ENCODE results near the gene NME5. TPM values are rescaled to one million over a fixed set of nuclear protein-coding genes. Genes with fewer than 3 reads are reported as not detected.
A peak's percentile ranks its signal among the peaks of the same experiment; 100 is the strongest.

Gene NME5
- total and polyA plus RNA-seq, 9 of the 15 experiments (the other 6 are each of a cell fraction or from before 2014, with no cell fraction given) = not detected

- TF ChIP-seq MCM5 (IDR thresholded peaks at IDR 0.05; ENCODE audit: low read depth) = no peak
- no peak for TF ChIP-seq CCNT2 (IDR thresholded peaks at IDR 0.05; ENCODE audit: borderline replicate concordance, extremely low read depth, insufficient read length, low read depth, low read length)
- TF ChIP-seq HMGXB4 (CRISPR knock-in tag; IDR thresholded peaks at IDR 0.05) = no peak
- TF ChIP-seq PTTG1 (tag; IDR thresholded peaks at IDR 0.05; ENCODE audit: low read depth) = no peak
- TF ChIP-seq BRF1 (IDR thresholded peaks at IDR 0.05; ENCODE audit: borderline replicate concordance, extremely low read depth, insufficient read length) = no peak
- no peak for TF ChIP-seq HMBOX1 (IDR thresholded peaks at IDR 0.05)
- no peak for TF ChIP-seq HDAC6 (IDR thresholded peaks at IDR 0.05; ENCODE audit: low read depth, low read length)
- no peak for TF ChIP-seq PHF21A (IDR thresholded peaks at IDR 0.05; ENCODE audit: borderline replicate concordance, low read depth)
- TF ChIP-seq EWSR1 (IDR thresholded peaks at IDR 0.05; ENCODE audit: borderline replicate concordance, low read depth, partially characterized antibody) = no peak
- no peak for TF ChIP-seq FOXJ2 (tag; IDR thresholded peaks at IDR 0.05)
- TF ChIP-seq MTA3 (IDR thresholded peaks at IDR 0.05; ENCODE audit: borderline replicate concordance) = no peak
- no peak for TF ChIP-seq ZKSCAN8 (CRISPR knock-in tag; IDR thresholded peaks at IDR 0.05)
- TF ChIP-seq TSC22D4 (tag; IDR thresholded peaks at IDR 0.05) = no peak
- no peak for TF ChIP-seq ZNF212 (CRISPR knock-in tag; IDR thresholded peaks at IDR 0.05)
- ATAC-seq (no peak), FAIRE-seq (no peak), DNase-seq (ENCODE audit: extremely low read depth in 1 of 4, low spot score in 3 of 4) (peak in 1 of 4 experiments; percentile 2)
- H3K4me3 ChIP-seq = no peak overlapping the region
- POLR2A ChIA-PET = interaction anchor here (0.8 to 1.7 kb wide), 2 partner anchors 21 to 25 kb away, joined by 3 to 4 read pairs; no protein-coding TSS in a partner anchor
- H4K20me1 ChIP-seq (replicated peaks; ENCODE audit: control insufficient read depth, insufficient read depth, low read length) = no peaks in the 10 kb centered on the region
- H3K9ac ChIP-seq (ENCODE audit: insufficient read depth in 1 of 2, low read depth in 2 of 2, low read length in 2 of 2) = no peak overlapping the region
- 2% methylated on average over 7 of the region's 7 CpGs for WGBS (ENCODE audit: insufficient coverage, low coverage, missing lambda C conversion rate)
- H3K9me3 ChIP-seq (replicated peaks; ENCODE audit: control insufficient read depth, insufficient read depth, low read depth, low read length) = no peaks in the 10 kb centered on the region
- no peaks in the 10 kb centered on the region for H3K36me3 ChIP-seq (ENCODE audit: control insufficient read depth, insufficient read depth, low read length)
- no peak overlapping the region for H3K27ac ChIP-seq (ENCODE audit: extremely low read depth, low read depth, low read length)
- no peak overlapping the region for H2AFZ ChIP-seq (ENCODE audit: low read depth, low read length)
- no peaks in the 10 kb centered on the region; a peak in 1 of 5 replicates for H3K4me1 ChIP-seq (replicated peaks in 1 of 2; ENCODE audit: control insufficient read depth in 2 of 2, insufficient read depth in 2 of 2, low read length in 2 of 2)
- H3K79me2 ChIP-seq (ENCODE audit: control insufficient read depth, insufficient read depth, low read length) = no peaks in the 10 kb centered on the region
- H3K27me3 ChIP-seq (ENCODE audit: control insufficient read depth in 2 of 2, insufficient read depth in 2 of 2, low read length in 2 of 2) = peaks cover 13 to 32% of the 10 kb centered on the region in 2 experiments
- no TSS peak for BruUV-seq (replicated peaks)
- intact Hi-C loops (cut with micrococcal nuclease) (no loop called here), in situ Hi-C loops (cut with MboI) (no loop called here)
- no peak overlapping the region for H3K4me2 ChIP-seq (ENCODE audit: insufficient read depth, low read length)
- CTCF ChIA-PET (ENCODE audit: low intra/inter-chr PET ratio) = no interaction called here
- H3K9me1 ChIP-seq (ENCODE audit: control insufficient read depth, insufficient read depth, low read length) = no peaks in the 10 kb centered on the region
These were observed 36.5 kb downstream of the NME5 start for GRCh38 chr5:138102454-138103318.
